HEK293T (cell line): ENCODE measurements around the gene ATP5F1D.

ENCODE experiments used
- CTCF ChIA-PET: fragments of 350-600 bp; formaldehyde crosslinking; extraction: SDS; loops from one replicate; lab custom pipeline; 2021; ENCODE audit warnings: antibody characterized with exemption, inconsistent platforms; lab: Yijun Ruan, JAX
- POLR2A ChIA-PET: fragments of 350-600 bp; formaldehyde crosslinking; extraction: SDS; loops from one replicate; lab custom pipeline; 2020; ENCODE audit warnings: antibody characterized with exemption, inconsistent platforms; lab: Yijun Ruan, JAX
- DNase-seq: peaks from one replicate; pipeline ENCODE4 v3.0.0; 2012; ENCODE audit warnings: mixed read lengths; ENCODE audit errors: extremely low spot score
- ARNT ChIP-seq: fragments of 450-650 bp; IDR thresholded peaks from 2 replicates; pipeline ENCODE4 v1.6.1; 2017; ENCODE audit warnings: mild to moderate bottlenecking
- BHLHE40 ChIP-seq: fragments of 450-650 bp; IDR thresholded peaks from 2 replicates; pipeline ENCODE4 v1.6.1; 2016; ENCODE audit warnings: mild to moderate bottlenecking, moderate library complexity, borderline replicate concordance
- CTBP1 ChIP-seq: fragments of 450-650 bp; IDR thresholded peaks from 2 replicates; pipeline ENCODE4 v1.6.1; 2016; ENCODE audit warnings: borderline replicate concordance
- ELF4 ChIP-seq: fragments of 450-650 bp; IDR thresholded peaks from 2 replicates; pipeline ENCODE4 v1.6.1; 2017; ENCODE audit warnings: antibody characterized with exemption
- FOXA1 ChIP-seq: fragments of 450-650 bp; IDR thresholded peaks from 2 replicates; pipeline ENCODE4 v1.6.1; 2016; ENCODE audit warnings: mild to moderate bottlenecking
- FOXK2 ChIP-seq: fragments of 450-650 bp; IDR thresholded peaks from 2 replicates; pipeline ENCODE4 v1.6.1; 2016; ENCODE audit warnings: mild to moderate bottlenecking
- FOXM1 ChIP-seq: fragments of 450-650 bp; IDR thresholded peaks from 2 replicates; pipeline ENCODE4 v1.6.1; 2017; ENCODE audit warnings: mild to moderate bottlenecking, borderline replicate concordance
- HDGF ChIP-seq: fragments of 450-650 bp; IDR thresholded peaks from 2 replicates; pipeline ENCODE4 v1.6.1; 2017; ENCODE audit warnings: antibody characterized with exemption, borderline replicate concordance
- L3MBTL2 ChIP-seq: fragments of 450-650 bp; conservative IDR thresholded peaks from 2 replicates; pipeline ENCODE4 v1.6.1; 2016; ENCODE audit warnings: mild to moderate bottlenecking
- LEF1 ChIP-seq: fragments of 450-650 bp; IDR thresholded peaks from 2 replicates; pipeline ENCODE4 v1.6.1; 2017; ENCODE audit warnings: mild to moderate bottlenecking, borderline replicate concordance
- NFRKB ChIP-seq: fragments of 450-650 bp; IDR thresholded peaks from 2 replicates; pipeline ENCODE4 v1.6.1; 2016; ENCODE audit warnings: mild to moderate bottlenecking, moderate library complexity
- PKNOX1 ChIP-seq: fragments of 450-650 bp; IDR thresholded peaks from 2 replicates; pipeline ENCODE4 v1.6.1; 2016
- SP1 ChIP-seq: fragments of 450-650 bp; IDR thresholded peaks from 2 replicates; pipeline ENCODE4 v1.6.1; 2017
- SUZ12 ChIP-seq: fragments of 450-650 bp; IDR thresholded peaks from 2 replicates; pipeline ENCODE4 v1.6.1; 2016; ENCODE audit warnings: mild to moderate bottlenecking
- TARDBP ChIP-seq: fragments of 450-650 bp; IDR thresholded peaks from 2 replicates; pipeline ENCODE4 v1.6.1; 2016
- ZNF384 ChIP-seq: fragments of 450-650 bp; IDR thresholded peaks from 2 replicates; pipeline ENCODE4 v1.6.1; 2016

The ATP5F1D gene

GRCh38 chr19:1270213-1270853 is 28.8 kb downstream of the ATP5F1D start:
- CTCF ChIA-PET = no interaction called here
- TF ChIP-seq L3MBTL2 (no peak), ELF4 (no peak), CTBP1 (no peak)
- DNase-seq = no peak
- POLR2A ChIA-PET = interaction anchor here (1.4 to 1.7 kb wide), 5 partner anchors 16 to 225 kb away, joined by 4 to 157 read pairs (median 12); no protein-coding TSS in a partner anchor

- CTCF ChIA-PET = interaction anchor here (1.5 kb wide), 1 partner anchor 27 kb away, joined by 8 read pairs; no protein-coding TSS in a partner anchor
- TF ChIP-seq FOXA1 (no peak), BHLHE40 (no peak), FOXK2 (no peak), PKNOX1 (no peak), SP1 (no peak), CTBP1 (no peak), L3MBTL2 (no peak), NFRKB (no peak), ELF4 (no peak), ZNF384 (no peak), SUZ12 (no peak), ARNT (no peak), HDGF (no peak)
- DNase-seq = no peak
Measured at GRCh38 chr19:1270854-1271527, 29.4 kb downstream of the ATP5F1D start.

GRCh38 chr19:1271528-1272422 is 30.2 kb downstream of the ATP5F1D start:
- ChIA-PET CTCF (interaction anchor here (1.5 kb wide), 1 partner anchor 27 kb away, joined by 8 read pairs; no protein-coding TSS in a partner anchor), POLR2A (interaction anchor here (1.1 to 2.7 kb wide), 3 partner anchors 8 to 28 kb away, joined by 3 to 18 read pairs (median 4); no protein-coding TSS in a partner anchor)
- TF ChIP-seq CTBP1 (no peak), ARNT (no peak), FOXM1 (no peak), FOXA1 (no peak), SUZ12 (no peak), FOXK2 (no peak), LEF1 (no peak), HDGF (no peak), BHLHE40 (no peak), TARDBP (no peak), NFRKB (no peak), SP1 (no peak), ELF4 (no peak)
- no peak for DNase-seq

More at GRCh38 chr19:1270854-1271527, 29.4 kb downstream of the ATP5F1D start:
- POLR2A ChIA-PET = interaction anchor here (1.4 kb wide), 1 partner anchor 26 kb away, joined by 4 read pairs; no protein-coding TSS in a partner anchor

GRCh38 chr19:1272423-1273262 is 31.1 kb downstream of the ATP5F1D start:
- CTCF ChIA-PET = interaction anchor here (1.5 to 2.0 kb wide), 2 partner anchors 28 kb away, joined by 8 to 20 read pairs; no protein-coding TSS in a partner anchor

More at GRCh38 chr19:1272423-1273262, 31.1 kb downstream of the ATP5F1D start:
- no peak for TF ChIP-seq FOXM1
- no peak for TF ChIP-seq NFRKB
- no peak for TF ChIP-seq PKNOX1
- no peak for TF ChIP-seq SUZ12
- TF ChIP-seq BHLHE40 = no peak
- no peak for TF ChIP-seq LEF1
- no peak for TF ChIP-seq CTBP1
- TF ChIP-seq ARNT = no peak
- no peak for TF ChIP-seq ZNF384
- POLR2A ChIA-PET = interaction anchor here (0.7 to 2.7 kb wide), 6 partner anchors 7 to 82 kb away, joined by 3 to 18 read pairs (median 5); a partner anchor contains a TSS
- no peak for DNase-seq
